Measurements from ENCODE around the gene CKS1B. TPM values are rescaled to one million over a fixed set of nuclear protein-coding genes. Genes with fewer than 3 reads are reported as not detected.

The CKS1B gene
- total and polyA plus RNA-seq, 2 donors (not counting 1 experiment from before 2014, with no cell fraction given): 16.8 to 33.0 TPM

DNA sequence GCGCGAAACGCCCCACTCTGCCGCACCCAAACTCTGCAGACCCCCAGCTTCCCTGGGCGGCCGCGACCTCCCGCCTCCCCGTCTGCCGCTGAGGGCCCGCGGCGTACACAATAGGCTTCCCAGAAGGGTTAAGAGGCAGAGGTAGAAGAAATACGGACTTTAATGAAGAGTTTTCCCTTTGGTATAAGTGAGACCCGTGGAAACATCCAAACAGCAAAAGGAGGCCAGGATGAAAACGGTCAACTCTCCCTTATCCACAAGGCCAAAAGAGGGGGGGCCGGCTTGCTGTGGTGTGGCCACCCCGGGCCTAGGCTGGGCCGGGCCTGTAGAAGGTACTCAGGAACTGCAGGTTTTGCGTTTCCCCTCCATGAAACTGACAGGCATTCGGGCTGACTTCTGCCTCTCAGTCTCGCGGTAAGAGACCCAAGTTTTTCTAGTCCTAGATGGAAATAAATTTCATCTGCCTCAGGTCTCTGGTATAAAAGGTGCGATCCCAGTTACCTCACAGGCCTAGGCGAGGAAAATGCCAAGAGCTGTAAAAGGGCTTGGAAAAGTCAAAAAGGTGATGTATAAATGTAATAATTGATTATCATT lies 12.2 kb upstream of the CKS1B start:
- peak overlapping the region; percentile 94 for H3K4me2 ChIP-seq (replicated peaks; ENCODE audit: low read depth, low read length, poor library complexity, severe bottlenecking)
- H3K9me3 Mint-ChIP-seq (ENCODE audit: insufficient read depth): no peaks in the 10 kb centered on the region
- ChIA-PET CTCF (interaction anchor here (0.6 to 6.5 kb wide), 10 partner anchors 10 to 147 kb away, joined by 3 to 61 read pairs (median 8); partner anchors contain the start of genes CKS1B, FLAD1, PMVK and SHC1), POLR2A (interaction anchor here (0.7 to 2.5 kb wide), 6 partner anchors 10 to 123 kb away, joined by 3 to 26 read pairs (median 4); partner anchors contain the start of gene CKS1B)
- peak overlapping the region; percentile 92 for H2AFZ ChIP-seq (ENCODE audit: insufficient read depth, low read depth, low read length, poor library complexity, severe bottlenecking)
- peak overlapping the region; percentile 86 for H3K9ac ChIP-seq (ENCODE audit: low read length)
- ATAC-seq (ENCODE audit: low read depth): peak; percentile 7
- H3K4me1 Mint-ChIP-seq: peaks cover 23% of the 10 kb centered on the region
- intact Hi-C loops (cut with micrococcal nuclease): loop anchor here (1.0 kb wide), 1 partner anchor 37 kb away; no protein-coding TSS in a partner anchor
- H3K79me2 ChIP-seq (ENCODE audit: control insufficient read depth, insufficient read depth, low read length): peaks cover 60% of the 10 kb centered on the region
- 3% methylated on average over 14 of the region's 25 CpGs for WGBS (ENCODE audit: insufficient coverage)
- H3K27me3 ChIP-seq (replicated peaks in 1 of 4; ENCODE audit: control extremely low read depth in 1 of 4, control insufficient read depth in 3 of 4, insufficient read depth in 4 of 4, low read length in 3 of 4): no peaks in the 10 kb centered on the region
- H3K27ac ChIP-seq (ENCODE audit: low read length in 2 of 2): peak overlapping the region; percentile 33 to 96
- peak overlapping the region; percentile 2 to 91 (median 81) for H3K4me3 ChIP-seq (ENCODE audit: control extremely low read depth in 1 of 5, extremely low read depth in 1 of 5, insufficient read depth in 1 of 5, low read depth in 2 of 5, low read length in 4 of 5)
- peak overlapping the region; percentile 94 for H3K27ac Mint-ChIP-seq
- H4K20me1 ChIP-seq (ENCODE audit: control insufficient read depth, insufficient read depth, low read length, poor library complexity, severe bottlenecking): peaks cover 27% of the 10 kb centered on the region
- peaks cover 6 to 57% of the 10 kb centered on the region in 2 experiments for H3K36me3 ChIP-seq (replicated peaks in 1 of 2; ENCODE audit: control extremely low read depth in 1 of 2, control insufficient read depth in 1 of 2, extremely low read depth in 1 of 2, insufficient read depth in 2 of 2, low read length in 1 of 2)
- TF ChIP-seq, protein P1, sequence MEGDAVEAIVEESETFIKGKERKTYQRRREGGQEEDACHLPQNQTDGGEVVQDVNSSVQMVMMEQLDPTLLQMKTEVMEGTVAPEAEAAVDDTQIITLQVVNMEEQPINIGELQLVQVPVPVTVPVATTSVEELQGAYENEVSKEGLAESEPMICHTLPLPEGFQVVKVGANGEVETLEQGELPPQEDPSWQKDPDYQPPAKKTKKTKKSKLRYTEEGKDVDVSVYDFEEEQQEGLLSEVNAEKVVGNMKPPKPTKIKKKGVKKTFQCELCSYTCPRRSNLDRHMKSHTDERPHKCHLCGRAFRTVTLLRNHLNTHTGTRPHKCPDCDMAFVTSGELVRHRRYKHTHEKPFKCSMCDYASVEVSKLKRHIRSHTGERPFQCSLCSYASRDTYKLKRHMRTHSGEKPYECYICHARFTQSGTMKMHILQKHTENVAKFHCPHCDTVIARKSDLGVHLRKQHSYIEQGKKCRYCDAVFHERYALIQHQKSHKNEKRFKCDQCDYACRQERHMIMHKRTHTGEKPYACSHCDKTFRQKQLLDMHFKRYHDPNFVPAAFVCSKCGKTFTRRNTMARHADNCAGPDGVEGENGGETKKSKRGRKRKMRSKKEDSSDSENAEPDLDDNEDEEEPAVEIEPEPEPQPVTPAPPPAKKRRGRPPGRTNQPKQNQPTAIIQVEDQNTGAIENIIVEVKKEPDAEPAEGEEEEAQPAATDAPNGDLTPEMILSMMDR (IDR thresholded peaks at IDR 0.05): no peak
- TF ChIP-seq EZH2 (IDR thresholded peaks at IDR 0.05; ENCODE audit: borderline replicate concordance, insufficient read depth, low read depth, low read length, poor library complexity, severe bottlenecking): no peak
- peaks cover 19 to 31% of the 10 kb centered on the region in 2 donors for H3K4me1 ChIP-seq (ENCODE audit: control insufficient read depth in 2 of 2, insufficient read depth in 2 of 2, low read length in 2 of 2)
- H3K9me3 ChIP-seq (ENCODE audit: control extremely low read depth in 1 of 3, control insufficient read depth in 2 of 3, insufficient read depth in 1 of 3, low read length in 2 of 3): no peaks in the 10 kb centered on the region
- H3K4me3 Mint-ChIP-seq: peak overlapping the region; percentile 91
- no peaks in the 10 kb centered on the region for H3K27me3 Mint-ChIP-seq
- DNase-seq: no peak

Measured in B cell (primary cell).